SK-N-DZ (cell line): ENCODE results near the gene R3HDM1.

Experiments
- small RNA-seq, 2 experiments: library from RNA; depleted of rRNA; stranded (forward); fragments of <200 nt; gene quantifications; one replicate each; pipeline ENCODE3, GENCODE V24; 2014

The R3HDM1 gene

Small RNA genes lying within 50 kb of the gene (small RNA-seq; reads per million reads assigned to genes)
- gene MIR128-1 (1.4 to 10.9 reads per million in 2 experiments), gene RNU6-512P (0.03 to 0.04 reads per million in 2 experiments)
